HCT116 (cell line): ENCODE results near the gene GFOD1. TPM values are rescaled to one million over a fixed set of nuclear protein-coding genes. Genes with fewer than 3 reads are reported as not detected.

Source experiments
- ATAC-seq: fragments of 200-7000 bp; cut with Tn5 transposase; 2 replicates; pipeline ENCODE4 v1.9.1; 2020; ENCODE audit warnings: mild to moderate bottlenecking, moderate library complexity
- BruUV-seq: library from RNA; stranded (reverse); fragments of 400-500 nt; replicated peaks from 2 replicates; lab custom pipeline; 2021; lab: Mats Ljungman, UMichigan
- CTCF ChIA-PET: fragments of 300-600 bp; sonication (Branson Sonifier 250); formaldehyde crosslinking; loops from one replicate; lab custom pipeline; 2021; ENCODE audit warnings: antibody characterized with exemption; lab: Charles Lee
- POLR2A ChIA-PET: fragments of 300-600, 350-600 bp; sonication (Branson Sonifier 250); formaldehyde crosslinking; loops from one replicate; lab custom pipeline; 2021; ENCODE audit warnings: antibody characterized with exemption; lab: Charles Lee
- RAD21 ChIA-PET, 2 experiments: fragments of 300-600 bp; sonication (Branson Sonifier 250); formaldehyde crosslinking; loops; one replicate each; lab custom pipeline; 2023; ENCODE audit warnings: low total read pairs in 2 of 2; ENCODE audit not compliant: uncharacterized antibody in 2 of 2, unreplicated experiment in 2 of 2, low non-redundant PET in 1 of 2; lab: Charles Lee
- DNase-seq: peaks from one replicate; pipeline ENCODE4 v3.0.0-alpha.2; 2010; ENCODE audit warnings: low read depth, low spot score
- H2AFZ ChIP-seq: fragments of 200-600 bp; shearing (Covaris generic), sonication (generic); 2 replicates; pipeline ENCODE4 v1.6.1; 2017; ENCODE audit warnings: low read depth, mixed run types, mixed read lengths, antibody characterized with exemption, low read length; ENCODE audit not compliant: poor library complexity, severe bottlenecking
- H3K27ac ChIP-seq: 2 replicates; pipeline ENCODE4 v1.5.1; 2012; ENCODE audit warnings: low read depth, low read length
- H3K27me3 ChIP-seq: fragments of 200-600 bp; sonication (generic); 2 replicates; pipeline ENCODE4 v1.6.1; 2016; ENCODE audit warnings: mixed run types, low read length, mixed read lengths; ENCODE audit not compliant: insufficient read depth
- H3K36me3 ChIP-seq, 2 experiments: fragments of 200-500 bp in 1 of 2; fragments of 200-600 bp in 1 of 2; sonication (Bioruptor generic) in 1 of 2; sonication (generic) in 1 of 2; 2 replicates each; pipeline versions ENCODE4 v1.5.1 to v1.6.1; 2014 to 2016; ENCODE audit warnings: low read length in 2 of 2, inconsistent platforms in 1 of 2, mixed read lengths in 1 of 2, mixed run types in 1 of 2; ENCODE audit not compliant: insufficient read depth in 2 of 2, control insufficient read depth in 1 of 2
- H3K4me1 ChIP-seq, 2 experiments: fragments of 200-600 bp in 1 of 2; sonication (generic) in 1 of 2; 2 replicates each; pipeline versions ENCODE4 v1.5.1 to v1.6.1; 2012 to 2017; ENCODE audit warnings: low read length in 2 of 2, inconsistent platforms in 1 of 2, mild to moderate bottlenecking in 1 of 2, mixed read lengths in 1 of 2, mixed run types in 1 of 2, moderate library complexity in 1 of 2; ENCODE audit not compliant: insufficient read depth in 2 of 2, control insufficient read depth in 1 of 2
- H3K4me2 ChIP-seq: fragments of 200-600 bp; sonication (generic); 2 replicates; pipeline ENCODE4 v1.6.1; 2017; ENCODE audit warnings: mixed run types, low read length, mixed read lengths
- H3K4me3 ChIP-seq, 2 experiments: fragments of 200-600 bp in 1 of 2; sonication (generic) in 1 of 2; replicated peaks in 1 of 2; 2 replicates each; pipeline ENCODE4 v1.5.1; 2011 to 2016; ENCODE audit warnings: low read length in 2 of 2, control low read depth in 1 of 2, low read depth in 1 of 2, mild to moderate bottlenecking in 1 of 2, mixed read lengths in 1 of 2, mixed run types in 1 of 2
- H3K79me2 ChIP-seq: fragments of 200-600 bp; sonication (generic); 2 replicates; pipeline ENCODE4 v1.6.1; 2017; ENCODE audit warnings: mild to moderate bottlenecking, mixed run types, low read length, moderate library complexity, mixed read lengths; ENCODE audit not compliant: insufficient read depth
- H3K9ac ChIP-seq: fragments of 200-600 bp; sonication (generic); 2 replicates; pipeline ENCODE4 v1.6.1; 2016; ENCODE audit warnings: low read length, mixed read lengths
- H3K9me2 ChIP-seq: fragments of 200-600 bp; sonication (generic), shearing (Covaris generic); 2 replicates; pipeline ENCODE4 v1.6.1; 2017; ENCODE audit warnings: mixed run types, mild to moderate bottlenecking, moderate library complexity; ENCODE audit not compliant: insufficient read depth
- H3K9me3 ChIP-seq, 2 experiments: fragments of 200-500 bp in 1 of 2; fragments of 200-600 bp in 1 of 2; sonication (Bioruptor generic) in 1 of 2; sonication (generic) in 1 of 2; 2 replicates each; pipeline ENCODE4 v1.6.1; 2014 to 2017; ENCODE audit warnings: low read length in 2 of 2, mixed read lengths in 2 of 2, inconsistent platforms in 1 of 2, low read depth in 1 of 2, mild to moderate bottlenecking in 1 of 2, mixed run types in 1 of 2, moderate library complexity in 1 of 2; ENCODE audit not compliant: control insufficient read depth in 1 of 2, insufficient read depth in 1 of 2
- H4K20me1 ChIP-seq: fragments of 200-600 bp; sonication (generic), shearing (Covaris generic); 2 replicates; pipeline ENCODE4 v1.6.1; 2017; ENCODE audit warnings: mixed run types, mild to moderate bottlenecking, moderate library complexity; ENCODE audit not compliant: insufficient read depth
- CBX3 ChIP-seq: IDR thresholded peaks from 2 replicates; pipeline ENCODE4 v1.6.1; 2012; ENCODE audit warnings: low read depth
- CEBPB ChIP-seq: IDR thresholded peaks from 2 replicates; pipeline ENCODE4 v1.6.1; 2012; ENCODE audit warnings: low read depth
- EGR1 ChIP-seq: IDR thresholded peaks from 2 replicates; pipeline ENCODE4 v1.6.1; 2012; ENCODE audit warnings: low read depth
- ELF1 ChIP-seq: IDR thresholded peaks from 2 replicates; pipeline ENCODE4 v1.6.1; 2012; ENCODE audit warnings: low read depth, borderline replicate concordance
- EZH2phosphoT487 ChIP-seq: fragments of 200-600 bp; IDR thresholded peaks from 2 replicates; pipeline ENCODE4 v1.6.1; 2018; ENCODE audit warnings: antibody characterized with exemption, borderline replicate concordance
- FOSL1 ChIP-seq: IDR thresholded peaks from 2 replicates; pipeline ENCODE4 v1.6.1; 2012; ENCODE audit warnings: low read depth
- JUND ChIP-seq: IDR thresholded peaks from 2 replicates; pipeline ENCODE4 v1.6.1; 2012
- POLR2AphosphoS5 ChIP-seq: IDR thresholded peaks from 2 replicates; pipeline ENCODE4 v1.6.1; 2011; ENCODE audit warnings: mild to moderate bottlenecking, low read depth, low read length, moderate library complexity
- RAD21 ChIP-seq: IDR thresholded peaks from 2 replicates; pipeline ENCODE4 v1.6.1; 2012; ENCODE audit warnings: low read depth, mild to moderate bottlenecking
- SIN3A ChIP-seq: IDR thresholded peaks from 2 replicates; pipeline ENCODE4 v1.6.1; 2012; ENCODE audit warnings: low read depth
- SP1 ChIP-seq: IDR thresholded peaks from 2 replicates; pipeline ENCODE4 v1.6.1; 2012; ENCODE audit warnings: low read depth
- TCF7L2 ChIP-seq: IDR thresholded peaks from 2 replicates; pipeline ENCODE4 v1.7.0; 2011; ENCODE audit warnings: borderline replicate concordance, inconsistent platforms; ENCODE audit not compliant: insufficient read depth, insufficient read length; ENCODE audit errors: extremely low read depth
- YY1 ChIP-seq: IDR thresholded peaks from 2 replicates; pipeline ENCODE4 v1.6.1; 2011; ENCODE audit warnings: low read length, low read depth, moderate library complexity, mild to moderate bottlenecking; ENCODE audit not compliant: insufficient replicate concordance; ENCODE audit errors: extremely low read depth
- ZNF274 ChIP-seq: fragments of 200-500 bp; sonication (Bioruptor generic); IDR thresholded peaks from 2 replicates; pipeline ENCODE4 v1.6.1; 2014; ENCODE audit warnings: mild to moderate bottlenecking, low read depth, low read length, inconsistent platforms
- intact Hi-C: fragments of 100-400 bp; cut with micrococcal nuclease; formaldehyde crosslinking; loops from 2 replicates; pipeline ENCODE4 v1.10.0; 2022
- total RNA-seq: library from RNA; stranded (reverse); gene quantifications from one replicate; pipeline ENCODE4 v1.2.1, GENCODE V29; 2021; ENCODE audit not compliant: unreplicated experiment
- TF ChIP-seq, protein P1 (sequence below): IDR thresholded peaks from 2 replicates; pipeline ENCODE4 v1.6.1; 2012; ENCODE audit warnings: low read depth
- TF ChIP-seq, protein P2 (sequence below): IDR thresholded peaks from 2 replicates; pipeline ENCODE4 v1.6.1; 2012
- TF ChIP-seq, protein P3 (sequence below): IDR thresholded peaks from 2 replicates; pipeline ENCODE4 v1.6.1; 2012
- TF ChIP-seq, protein P4 (sequence below), 3 experiments: fragments of 200-600 bp in 1 of 3; sonication (generic) in 1 of 3; IDR thresholded peaks in 2 of 3; conservative IDR thresholded peaks in 1 of 3; 2 replicates each; pipeline ENCODE4 v1.5.1; 2012 to 2017; ENCODE audit warnings: low read depth in 2 of 3, low read length in 2 of 3, antibody characterized with exemption in 1 of 3, borderline replicate concordance in 1 of 3, control low read depth in 1 of 3, mild to moderate bottlenecking in 1 of 3, mixed read lengths in 1 of 3, mixed run types in 1 of 3, moderate library complexity in 1 of 3; ENCODE audit not compliant: insufficient read depth in 1 of 3
- TF ChIP-seq, protein P5 (sequence below): IDR thresholded peaks from 2 replicates; pipeline ENCODE4 v1.6.1; 2011; ENCODE audit warnings: mild to moderate bottlenecking, low read length, moderate library complexity; ENCODE audit not compliant: insufficient replicate concordance; ENCODE audit errors: extremely low read depth

Gene GFOD1
- total RNA-seq, 1 experiment from 2014 or later = 3.8 TPM

DNA sequence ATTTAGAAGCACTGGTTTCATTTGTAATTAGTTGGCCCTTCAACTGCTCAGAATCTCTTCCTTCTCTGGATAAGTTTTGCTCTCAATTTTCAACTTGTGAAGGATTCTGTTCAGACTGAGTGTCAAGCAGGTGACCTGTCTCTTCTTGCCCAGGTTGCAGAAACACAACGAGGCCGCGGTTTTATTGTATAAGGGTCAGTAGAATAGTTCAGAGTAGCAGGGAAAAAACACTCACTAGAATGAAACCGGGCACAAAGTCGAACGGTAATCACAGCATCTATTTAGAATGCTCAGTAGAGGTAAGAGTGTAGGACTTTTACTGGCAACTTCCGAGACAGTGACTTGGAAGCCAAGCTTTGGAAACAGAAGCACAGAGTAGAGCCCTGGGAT lies 17.9 kb upstream of the GFOD1 start:
- ATAC-seq (no peak), DNase-seq (no peak)
- Histone ChIP-seq H3K36me3 (no peaks in the 10 kb centered on the region), H4K20me1 (no peaks in the 10 kb centered on the region), H3K9me2 (no peaks in the 10 kb centered on the region), H3K27ac (no peak overlapping the region), H3K9me3 (no peaks in the 10 kb centered on the region), H3K4me3 (no peak overlapping the region), H3K4me2 (no peak overlapping the region), H3K27me3 (no peaks in the 10 kb centered on the region), H2AFZ (no peak overlapping the region), H3K4me1 (peaks cover 0 to 3% of the 10 kb centered on the region in 2 experiments; a peak in 1 of 4 replicates), H3K79me2 (no peaks in the 10 kb centered on the region), H3K9ac (no peak overlapping the region)
- intact Hi-C loops = no loop called here
- TF ChIP-seq YY1 = no peak
- no peak for TF ChIP-seq ZNF274
- TF ChIP-seq CEBPB = no peak
- no peak for TF ChIP-seq TCF7L2
- TF ChIP-seq, protein P1, sequence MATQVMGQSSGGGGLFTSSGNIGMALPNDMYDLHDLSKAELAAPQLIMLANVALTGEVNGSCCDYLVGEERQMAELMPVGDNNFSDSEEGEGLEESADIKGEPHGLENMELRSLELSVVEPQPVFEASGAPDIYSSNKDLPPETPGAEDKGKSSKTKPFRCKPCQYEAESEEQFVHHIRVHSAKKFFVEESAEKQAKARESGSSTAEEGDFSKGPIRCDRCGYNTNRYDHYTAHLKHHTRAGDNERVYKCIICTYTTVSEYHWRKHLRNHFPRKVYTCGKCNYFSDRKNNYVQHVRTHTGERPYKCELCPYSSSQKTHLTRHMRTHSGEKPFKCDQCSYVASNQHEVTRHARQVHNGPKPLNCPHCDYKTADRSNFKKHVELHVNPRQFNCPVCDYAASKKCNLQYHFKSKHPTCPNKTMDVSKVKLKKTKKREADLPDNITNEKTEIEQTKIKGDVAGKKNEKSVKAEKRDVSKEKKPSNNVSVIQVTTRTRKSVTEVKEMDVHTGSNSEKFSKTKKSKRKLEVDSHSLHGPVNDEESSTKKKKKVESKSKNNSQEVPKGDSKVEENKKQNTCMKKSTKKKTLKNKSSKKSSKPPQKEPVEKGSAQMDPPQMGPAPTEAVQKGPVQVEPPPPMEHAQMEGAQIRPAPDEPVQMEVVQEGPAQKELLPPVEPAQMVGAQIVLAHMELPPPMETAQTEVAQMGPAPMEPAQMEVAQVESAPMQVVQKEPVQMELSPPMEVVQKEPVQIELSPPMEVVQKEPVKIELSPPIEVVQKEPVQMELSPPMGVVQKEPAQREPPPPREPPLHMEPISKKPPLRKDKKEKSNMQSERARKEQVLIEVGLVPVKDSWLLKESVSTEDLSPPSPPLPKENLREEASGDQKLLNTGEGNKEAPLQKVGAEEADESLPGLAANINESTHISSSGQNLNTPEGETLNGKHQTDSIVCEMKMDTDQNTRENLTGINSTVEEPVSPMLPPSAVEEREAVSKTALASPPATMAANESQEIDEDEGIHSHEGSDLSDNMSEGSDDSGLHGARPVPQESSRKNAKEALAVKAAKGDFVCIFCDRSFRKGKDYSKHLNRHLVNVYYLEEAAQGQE = no peak
- TF ChIP-seq, protein P2, sequence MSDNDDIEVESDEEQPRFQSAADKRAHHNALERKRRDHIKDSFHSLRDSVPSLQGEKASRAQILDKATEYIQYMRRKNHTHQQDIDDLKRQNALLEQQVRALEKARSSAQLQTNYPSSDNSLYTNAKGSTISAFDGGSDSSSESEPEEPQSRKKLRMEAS = no peak
- TF ChIP-seq EGR1 = no peak
- TF ChIP-seq RAD21 = no peak
- no peak for TF ChIP-seq ELF1
- no peak for TF ChIP-seq CBX3
- TF ChIP-seq SP1 = no peak
- TF ChIP-seq, protein P3, sequence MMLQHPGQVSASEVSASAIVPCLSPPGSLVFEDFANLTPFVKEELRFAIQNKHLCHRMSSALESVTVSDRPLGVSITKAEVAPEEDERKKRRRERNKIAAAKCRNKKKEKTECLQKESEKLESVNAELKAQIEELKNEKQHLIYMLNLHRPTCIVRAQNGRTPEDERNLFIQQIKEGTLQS = no peak
- TF ChIP-seq, protein P4, sequence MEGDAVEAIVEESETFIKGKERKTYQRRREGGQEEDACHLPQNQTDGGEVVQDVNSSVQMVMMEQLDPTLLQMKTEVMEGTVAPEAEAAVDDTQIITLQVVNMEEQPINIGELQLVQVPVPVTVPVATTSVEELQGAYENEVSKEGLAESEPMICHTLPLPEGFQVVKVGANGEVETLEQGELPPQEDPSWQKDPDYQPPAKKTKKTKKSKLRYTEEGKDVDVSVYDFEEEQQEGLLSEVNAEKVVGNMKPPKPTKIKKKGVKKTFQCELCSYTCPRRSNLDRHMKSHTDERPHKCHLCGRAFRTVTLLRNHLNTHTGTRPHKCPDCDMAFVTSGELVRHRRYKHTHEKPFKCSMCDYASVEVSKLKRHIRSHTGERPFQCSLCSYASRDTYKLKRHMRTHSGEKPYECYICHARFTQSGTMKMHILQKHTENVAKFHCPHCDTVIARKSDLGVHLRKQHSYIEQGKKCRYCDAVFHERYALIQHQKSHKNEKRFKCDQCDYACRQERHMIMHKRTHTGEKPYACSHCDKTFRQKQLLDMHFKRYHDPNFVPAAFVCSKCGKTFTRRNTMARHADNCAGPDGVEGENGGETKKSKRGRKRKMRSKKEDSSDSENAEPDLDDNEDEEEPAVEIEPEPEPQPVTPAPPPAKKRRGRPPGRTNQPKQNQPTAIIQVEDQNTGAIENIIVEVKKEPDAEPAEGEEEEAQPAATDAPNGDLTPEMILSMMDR (IDR thresholded peaks at IDR 0.05 in 2 of 3, conservative IDR thresholded peaks at IDR 0.05 in 1 of 3; ENCODE audit: borderline replicate concordance in 1 of 3, insufficient read depth in 1 of 3, low read depth in 2 of 3, low read length in 2 of 3) = no peak
- TF ChIP-seq POLR2AphosphoS5 = no peak
- no peak for TF ChIP-seq EZH2phosphoT487
- TF ChIP-seq, protein P5, sequence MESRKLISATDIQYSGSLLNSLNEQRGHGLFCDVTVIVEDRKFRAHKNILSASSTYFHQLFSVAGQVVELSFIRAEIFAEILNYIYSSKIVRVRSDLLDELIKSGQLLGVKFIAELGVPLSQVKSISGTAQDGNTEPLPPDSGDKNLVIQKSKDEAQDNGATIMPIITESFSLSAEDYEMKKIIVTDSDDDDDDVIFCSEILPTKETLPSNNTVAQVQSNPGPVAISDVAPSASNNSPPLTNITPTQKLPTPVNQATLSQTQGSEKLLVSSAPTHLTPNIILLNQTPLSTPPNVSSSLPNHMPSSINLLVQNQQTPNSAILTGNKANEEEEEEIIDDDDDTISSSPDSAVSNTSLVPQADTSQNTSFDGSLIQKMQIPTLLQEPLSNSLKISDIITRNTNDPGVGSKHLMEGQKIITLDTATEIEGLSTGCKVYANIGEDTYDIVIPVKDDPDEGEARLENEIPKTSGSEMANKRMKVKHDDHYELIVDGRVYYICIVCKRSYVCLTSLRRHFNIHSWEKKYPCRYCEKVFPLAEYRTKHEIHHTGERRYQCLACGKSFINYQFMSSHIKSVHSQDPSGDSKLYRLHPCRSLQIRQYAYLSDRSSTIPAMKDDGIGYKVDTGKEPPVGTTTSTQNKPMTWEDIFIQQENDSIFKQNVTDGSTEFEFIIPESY = no peak
- TF ChIP-seq FOSL1 = no peak
- TF ChIP-seq SIN3A = no peak
- TF ChIP-seq JUND = no peak
- ChIA-PET RAD21 (no interaction called here), CTCF (no interaction called here), POLR2A (no interaction called here)
- no TSS peak for BruUV-seq
